C4-2B (cell line): ENCODE results near the gene SBNO2.

Experiments
- H3K27ac ChIP-seq: fragments of 450-650 bp; 2 replicates; pipeline ENCODE4 v1.5.1; 2017
- ZFX ChIP-seq: fragments of 450-650 bp; IDR thresholded peaks from 2 replicates; pipeline ENCODE4 v1.6.1; 2017
- TF ChIP-seq, protein P1 (sequence below): fragments of 450-650 bp; conservative IDR thresholded peaks from 2 replicates; pipeline ENCODE4 v1.5.1; 2017; ENCODE audit warnings: mild to moderate bottlenecking

Gene SBNO2

GRCh38 chr19:1146412-1146699 is 27.7 kb downstream of the SBNO2 start:
- TF ChIP-seq ZFX = no peak
- TF ChIP-seq, protein P1, sequence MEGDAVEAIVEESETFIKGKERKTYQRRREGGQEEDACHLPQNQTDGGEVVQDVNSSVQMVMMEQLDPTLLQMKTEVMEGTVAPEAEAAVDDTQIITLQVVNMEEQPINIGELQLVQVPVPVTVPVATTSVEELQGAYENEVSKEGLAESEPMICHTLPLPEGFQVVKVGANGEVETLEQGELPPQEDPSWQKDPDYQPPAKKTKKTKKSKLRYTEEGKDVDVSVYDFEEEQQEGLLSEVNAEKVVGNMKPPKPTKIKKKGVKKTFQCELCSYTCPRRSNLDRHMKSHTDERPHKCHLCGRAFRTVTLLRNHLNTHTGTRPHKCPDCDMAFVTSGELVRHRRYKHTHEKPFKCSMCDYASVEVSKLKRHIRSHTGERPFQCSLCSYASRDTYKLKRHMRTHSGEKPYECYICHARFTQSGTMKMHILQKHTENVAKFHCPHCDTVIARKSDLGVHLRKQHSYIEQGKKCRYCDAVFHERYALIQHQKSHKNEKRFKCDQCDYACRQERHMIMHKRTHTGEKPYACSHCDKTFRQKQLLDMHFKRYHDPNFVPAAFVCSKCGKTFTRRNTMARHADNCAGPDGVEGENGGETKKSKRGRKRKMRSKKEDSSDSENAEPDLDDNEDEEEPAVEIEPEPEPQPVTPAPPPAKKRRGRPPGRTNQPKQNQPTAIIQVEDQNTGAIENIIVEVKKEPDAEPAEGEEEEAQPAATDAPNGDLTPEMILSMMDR = no peak
- H3K27ac ChIP-seq = no peak overlapping the region

- H3K27ac ChIP-seq = no peak overlapping the region
- TF ChIP-seq, protein P1 = no peak
- no peak for TF ChIP-seq ZFX
These were observed 28.2 kb downstream of the SBNO2 start for GRCh38 chr19:1145635-1146411.

DNA sequence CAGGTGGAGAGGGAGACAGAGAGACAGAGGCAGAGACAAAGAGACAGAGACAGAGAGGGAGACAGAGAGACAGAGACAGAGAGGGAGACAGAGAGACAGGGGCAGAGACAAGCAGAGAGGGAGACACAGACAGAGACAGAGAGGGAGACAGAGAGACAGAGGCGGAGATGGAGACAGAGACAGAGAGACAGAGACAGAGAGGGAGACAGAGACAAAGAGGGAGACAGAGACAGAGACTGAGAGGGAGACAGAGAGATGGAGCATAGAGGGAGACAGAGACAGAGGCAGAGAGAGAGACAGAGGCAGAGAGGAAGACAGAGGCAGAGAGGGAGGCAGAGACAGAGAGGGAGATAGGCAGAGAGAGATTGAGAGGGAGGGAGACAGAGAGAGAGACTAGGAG is 29.3 kb downstream of the SBNO2 start:
- TF ChIP-seq, protein P1 = no peak
- TF ChIP-seq ZFX = no peak
- no peak overlapping the region for H3K27ac ChIP-seq

DNA sequence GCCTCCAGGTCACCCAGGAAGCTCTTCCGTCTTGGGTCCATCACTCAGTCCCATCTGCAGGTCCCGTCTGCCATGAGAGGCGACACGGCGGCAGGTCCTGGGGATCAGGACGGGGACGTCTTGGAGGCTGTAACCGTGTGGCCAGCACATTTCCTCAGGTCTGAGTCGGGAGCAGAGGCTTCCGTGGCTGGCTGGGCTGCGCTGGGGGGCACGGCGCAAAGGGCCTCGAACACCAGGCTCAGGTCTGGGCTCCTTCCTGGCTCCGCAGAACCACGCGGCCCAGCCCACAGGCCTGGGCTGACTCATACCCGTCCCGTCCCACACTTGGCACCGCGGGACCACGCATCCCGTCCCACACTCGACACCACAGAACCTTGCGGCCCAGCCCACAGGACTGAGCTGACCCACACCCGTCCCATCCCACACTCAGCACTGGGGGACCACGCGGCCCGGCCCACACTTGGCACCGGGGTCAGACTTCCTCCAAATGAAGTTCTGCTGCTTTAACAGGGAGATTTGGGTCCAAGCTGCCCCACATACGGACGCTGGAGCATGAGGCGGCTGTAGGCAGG is 30.2 kb downstream of the SBNO2 start:
- no peak for TF ChIP-seq ZFX
- TF ChIP-seq, protein P1 = no peak
- no peak overlapping the region for H3K27ac ChIP-seq

- TF ChIP-seq, protein P1 = no peak
- TF ChIP-seq ZFX = no peak
- H3K27ac ChIP-seq = no peak overlapping the region
These were observed 32.1 kb downstream of the SBNO2 start for GRCh38 chr19:1141944-1142343.

GRCh38 chr19:1140272-1141027 is 33.6 kb downstream of the SBNO2 start:
- TF ChIP-seq, protein P1 = no peak
- TF ChIP-seq ZFX = no peak
- no peak overlapping the region for H3K27ac ChIP-seq

DNA sequence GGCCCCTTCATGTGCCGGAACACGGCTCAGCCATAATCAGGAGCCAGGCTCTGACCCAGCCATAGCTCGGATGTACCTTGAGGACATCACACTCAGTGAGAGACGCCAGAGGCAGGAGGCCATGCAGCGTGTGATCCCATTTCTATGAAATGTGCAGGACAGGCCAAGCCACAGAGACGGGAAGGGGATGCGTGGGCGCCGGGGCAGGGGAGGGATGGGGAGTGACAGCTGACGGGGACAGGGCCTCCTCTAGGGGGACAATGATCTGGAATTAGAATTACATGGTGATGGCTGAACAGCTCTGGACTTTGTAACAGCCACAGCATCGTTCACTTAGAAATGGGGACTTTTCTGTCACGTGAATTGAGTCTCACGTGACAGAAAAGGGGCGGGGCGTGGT is 34.9 kb downstream of the SBNO2 start:
- TF ChIP-seq, protein P1 = no peak
- TF ChIP-seq ZFX = no peak
- no peak overlapping the region for H3K27ac ChIP-seq
